CD14-positive monocyte (primary cell): ENCODE results near the gene RAB21. TPM values are rescaled to one million over a fixed set of nuclear protein-coding genes. Genes with fewer than 3 reads are reported as not detected.

Source experiments
- DNase-seq, 3 donors: peaks; one replicate each; pipeline ENCODE4 v3.0.0-alpha.2; 2011 to 2022
- H2AFZ ChIP-seq: 2 replicates; pipeline ENCODE4 v1.6.0; 2012; ENCODE audit warnings: mild to moderate bottlenecking, low read depth, low read length, inconsistent platforms; ENCODE audit not compliant: insufficient read depth, poor library complexity, severe bottlenecking
- H3K27ac ChIP-seq, 2 donors: 1 replicate in 1 of 2; 2 replicates in 1 of 2; pipeline ENCODE4 v1.5.1; 2012 to 2013; ENCODE audit warnings: low read length in 2 of 2, control low read depth in 1 of 2, inconsistent platforms in 1 of 2, low read depth in 1 of 2, mild to moderate bottlenecking in 1 of 2
- H3K27me3 ChIP-seq, 2 donors: one replicate each; pipeline versions ENCODE4 v1.6.0 to v1.6.1; 2011 to 2013; ENCODE audit warnings: low read length in 2 of 2; ENCODE audit not compliant: control insufficient read depth in 2 of 2, insufficient read depth in 2 of 2
- H3K36me3 ChIP-seq, 2 donors: replicated peaks in 1 of 2; 1 replicate in 1 of 2; 2 replicates in 1 of 2; pipeline versions ENCODE4 v1.5.1 to v1.6.1; 2012 to 2013; ENCODE audit warnings: low read length in 2 of 2, control low read depth in 1 of 2, inconsistent platforms in 1 of 2, mild to moderate bottlenecking in 1 of 2; ENCODE audit not compliant: insufficient read depth in 2 of 2, control insufficient read depth in 1 of 2
- H3K4me1 ChIP-seq, 2 donors: 1 replicate in 1 of 2; 2 replicates in 1 of 2; pipeline versions ENCODE4 v1.5.1 to v1.6.1; 2012 to 2013; ENCODE audit warnings: low read length in 2 of 2, control low read depth in 1 of 2, inconsistent platforms in 1 of 2, mild to moderate bottlenecking in 1 of 2, moderate library complexity in 1 of 2; ENCODE audit not compliant: insufficient read depth in 2 of 2, control insufficient read depth in 1 of 2
- H3K4me2 ChIP-seq: replicated peaks from 2 replicates; pipeline ENCODE3; 2012; ENCODE audit warnings: low read length, moderate library complexity, mild to moderate bottlenecking; ENCODE audit not compliant: poor library complexity, severe bottlenecking; ENCODE audit errors: extremely low read depth
- H3K4me3 ChIP-seq, 3 experiments: fragments of 200-600 bp in 1 of 3; sonication (generic) in 1 of 3; replicated peaks in 1 of 3; 1 replicate in 2 of 3; 2 replicates in 1 of 3; pipeline ENCODE4 v1.5.1; 2011 to 2013; ENCODE audit warnings: low read length in 3 of 3, mild to moderate bottlenecking in 3 of 3, control low read depth in 2 of 3, low read depth in 2 of 3, inconsistent platforms in 1 of 3, moderate library complexity in 1 of 3
- H3K79me2 ChIP-seq: 2 replicates; pipeline ENCODE4 v1.6.0; 2012; ENCODE audit warnings: mild to moderate bottlenecking, control low read depth, inconsistent platforms, low read length, moderate library complexity; ENCODE audit not compliant: insufficient read depth
- H3K9ac ChIP-seq: 2 replicates; pipeline ENCODE4 v1.6.0; 2017; ENCODE audit warnings: low read length, mild to moderate bottlenecking; ENCODE audit not compliant: insufficient read depth, poor library complexity, severe bottlenecking
- H3K9me3 ChIP-seq, 2 donors: replicated peaks in 1 of 2; 1 replicate in 1 of 2; 2 replicates in 1 of 2; pipeline versions ENCODE4 v1.5.1 to v1.6.1; 2012 to 2013; ENCODE audit warnings: low read length in 2 of 2, control low read depth in 1 of 2; ENCODE audit not compliant: control insufficient read depth in 1 of 2, insufficient read depth in 1 of 2
- H4K20me1 ChIP-seq: 2 replicates; pipeline ENCODE4 v1.6.0; 2012; ENCODE audit warnings: mild to moderate bottlenecking, low read length, control low read depth, moderate library complexity; ENCODE audit not compliant: insufficient read depth
- H3K27ac Mint-ChIP-seq, 7 donors: one replicate each; pipeline ENCODE4 v1.8.0; 2020; ENCODE audit warnings: mild to moderate bottlenecking in 7 of 7, mixed read lengths in 7 of 7, moderate library complexity in 6 of 7, inconsistent platforms in 2 of 7
- H3K27me3 Mint-ChIP-seq, 3 donors: one replicate each; pipeline ENCODE4 v1.8.0; 2021 to 2022; ENCODE audit warnings: low read depth in 3 of 3, mild to moderate bottlenecking in 3 of 3, mixed read lengths in 3 of 3, moderate library complexity in 3 of 3, inconsistent platforms in 1 of 3
- H3K36me3 Mint-ChIP-seq, 2 donors: one replicate each; pipeline ENCODE4 v1.8.0; 2020; ENCODE audit warnings: mixed read lengths in 2 of 2, inconsistent platforms in 1 of 2, mild to moderate bottlenecking in 1 of 2
- H3K4me1 Mint-ChIP-seq: one replicate; pipeline ENCODE4 v1.8.0; 2020; ENCODE audit warnings: mild to moderate bottlenecking, mixed read lengths
- H3K4me3 Mint-ChIP-seq, 2 donors: one replicate each; pipeline ENCODE4 v1.8.0; 2020; ENCODE audit warnings: mild to moderate bottlenecking in 2 of 2, mixed read lengths in 2 of 2, moderate library complexity in 1 of 2
- H3K9me3 Mint-ChIP-seq, 7 donors: one replicate each; pipeline ENCODE4 v1.8.0; 2020 to 2022; ENCODE audit warnings: mixed read lengths in 7 of 7, mild to moderate bottlenecking in 6 of 7, moderate library complexity in 6 of 7, inconsistent platforms in 2 of 7
- CTCF ChIP-seq: fragments of 200-600 bp; IDR thresholded peaks from one replicate; pipeline ENCODE4 v1.8.0; 2022; ENCODE audit warnings: antibody characterized with exemption, mild to moderate bottlenecking
- WGBS: methylation state at CpG from one replicate; pipeline ENCODE4 v1.1.5; 2013; ENCODE audit warnings: missing lambda C conversion rate; ENCODE audit not compliant: insufficient coverage; 5-methylcytosine and 5-hydroxymethylcytosine counted together
- intact Hi-C, 2 donors: fragments of 100-400 bp; cut with micrococcal nuclease; formaldehyde crosslinking; loops; one replicate each; pipeline versions ENCODE4 v1.15.0 to v1.15.1; 2023
- polyA plus RNA-seq, 3 donors: library from polyadenylated mRNA; depleted of rRNA in 1 of 3; unstranded in 2 of 3; stranded (reverse) in 1 of 3; fragments of 300-500 nt in 2 of 3; fragments of >200 nt in 1 of 3; fragmentation: Illumina TruSeq in 2 of 3; gene quantifications; 1 replicate in 2 of 3; 2 replicates in 1 of 3; pipeline ENCODE4 v1.2.3, GENCODE V29; 2012 to 2021

Gene RAB21
- polyA plus RNA-seq, 3 donors, result 10.8 to 36.0 (median 31.1) TPM

GRCh38 chr12:71799106-71799505 lies 44.4 kb downstream of the RAB21 start:
- Mint-ChIP-seq H3K27me3 (peaks cover 0 to 1% (median 0%) of the 10 kb centered on the region in 3 donors), H3K4me3 (no peak overlapping the region), H3K36me3 (no peaks in the 10 kb centered on the region), H3K27ac (peak overlapping the region in 2 of 7 donors; percentile 61 to 62), H3K9me3 (peaks cover 0 to 11% (median 4%) of the 10 kb centered on the region in 7 donors), H3K4me1 (peaks cover 19% of the 10 kb centered on the region)
- Histone ChIP-seq H3K4me2 (no peak overlapping the region), H3K27me3 (no peaks in the 10 kb centered on the region), H3K4me3 (no peak overlapping the region), H3K9ac (no peak overlapping the region), H4K20me1 (no peaks in the 10 kb centered on the region), H2AFZ (no peak overlapping the region), H3K36me3 (no peaks in the 10 kb centered on the region), H3K4me1 (peaks cover 8 to 10% of the 10 kb centered on the region in 2 donors), H3K27ac (peak overlapping the region in 1 of 2 donors; percentile 47), H3K79me2 (no peaks in the 10 kb centered on the region), H3K9me3 (no peaks in the 10 kb centered on the region)
- intact Hi-C loops, result no loop called here
- no peak for TF ChIP-seq CTCF
- DNase-seq, result peak in 1 of 3 donors; percentile 11

GRCh38 chr12:71800177-71800576 lies 45.5 kb downstream of the RAB21 start:
- WGBS, result no CpG with 5 or more reads among the region's 3 CpGs
- H3K36me3 ChIP-seq, result no peaks in the 10 kb centered on the region
- no peaks in the 10 kb centered on the region for H3K36me3 Mint-ChIP-seq
- peaks cover 20% of the 10 kb centered on the region for H3K4me1 Mint-ChIP-seq
- H4K20me1 ChIP-seq, result no peaks in the 10 kb centered on the region
- TF ChIP-seq CTCF, result no peak
- H3K4me3 ChIP-seq, result no peak overlapping the region
- H3K27me3 ChIP-seq, result no peaks in the 10 kb centered on the region
- H3K9me3 Mint-ChIP-seq, result peaks cover 0 to 11% (median 5%) of the 10 kb centered on the region in 7 donors
- no peaks in the 10 kb centered on the region for H3K79me2 ChIP-seq
- no peak overlapping the region for H3K27ac Mint-ChIP-seq
- peaks cover 8 to 10% of the 10 kb centered on the region in 2 donors for H3K4me1 ChIP-seq
- H3K27me3 Mint-ChIP-seq, result peaks cover 0 to 1% (median 0%) of the 10 kb centered on the region in 3 donors
- H3K9ac ChIP-seq, result no peak overlapping the region
- no peak overlapping the region for H3K27ac ChIP-seq
- no peak overlapping the region for H3K4me2 ChIP-seq
- intact Hi-C loops, result no loop called here
- no peak overlapping the region for H2AFZ ChIP-seq
- no peak for DNase-seq
- H3K4me3 Mint-ChIP-seq, result no peak overlapping the region
- no peaks in the 10 kb centered on the region for H3K9me3 ChIP-seq
